Activated CD4-positive, alpha-beta T cell treated with anti-CD3 and anti-CD28 coated beads, Interleukin-2, amount 50 U/mL, for 16 hours (primary cell): ENCODE results near the gene SYNDIG1.

Experiments used
- DNase-seq: peaks from one replicate; pipeline ENCODE4 v3.0.0-alpha.2; 2020

Gene SYNDIG1

GRCh38 chr20:24473435-24474223, 4.2 kb downstream of the SYNDIG1 start:
- no peak for DNase-seq

GRCh38 chr20:24477831-24478547, 8.6 kb downstream of the SYNDIG1 start:
- DNase-seq, result no peak

DNA sequence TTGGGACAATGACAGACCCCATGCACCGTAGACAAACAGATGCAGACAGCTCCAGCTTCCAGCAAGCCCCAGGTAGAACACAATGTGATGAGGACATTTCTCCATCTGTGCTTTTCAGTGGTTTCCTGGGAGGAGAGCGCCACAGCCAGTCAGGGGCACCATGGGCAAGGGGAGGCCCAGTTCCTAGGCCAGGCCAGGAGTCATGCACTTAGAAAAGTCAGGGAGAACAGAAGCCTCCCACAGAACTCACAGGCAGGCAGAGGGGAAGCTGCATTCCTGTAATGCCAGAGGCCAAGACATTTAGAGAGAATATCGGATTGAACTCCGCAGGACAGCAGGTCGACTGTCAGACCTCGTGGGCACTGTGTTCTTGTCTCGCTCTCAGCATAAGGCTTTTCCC, 9.2 kb downstream of the SYNDIG1 start:
- DNase-seq, result no peak

DNA sequence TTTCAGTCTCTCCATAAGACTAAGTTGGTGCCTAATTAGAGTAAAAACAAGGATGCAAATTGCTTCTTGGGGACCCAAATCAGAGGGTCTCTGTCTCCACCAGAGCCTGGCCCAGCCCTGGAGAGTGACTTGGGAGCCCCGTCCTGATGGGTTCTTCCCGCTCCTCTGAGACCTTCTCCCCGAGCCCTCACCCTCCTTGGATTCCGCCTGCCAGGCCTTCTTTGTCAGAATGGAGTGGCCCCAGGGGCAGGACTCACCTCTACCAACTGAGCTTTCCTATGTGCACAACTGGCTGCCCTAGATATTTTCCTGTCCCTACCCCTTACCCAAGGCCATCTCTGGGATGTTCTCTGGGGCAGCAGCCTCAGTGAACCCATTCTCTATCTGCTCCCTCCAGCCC, 9.7 kb downstream of the SYNDIG1 start:
- DNase-seq, result no peak

DNA sequence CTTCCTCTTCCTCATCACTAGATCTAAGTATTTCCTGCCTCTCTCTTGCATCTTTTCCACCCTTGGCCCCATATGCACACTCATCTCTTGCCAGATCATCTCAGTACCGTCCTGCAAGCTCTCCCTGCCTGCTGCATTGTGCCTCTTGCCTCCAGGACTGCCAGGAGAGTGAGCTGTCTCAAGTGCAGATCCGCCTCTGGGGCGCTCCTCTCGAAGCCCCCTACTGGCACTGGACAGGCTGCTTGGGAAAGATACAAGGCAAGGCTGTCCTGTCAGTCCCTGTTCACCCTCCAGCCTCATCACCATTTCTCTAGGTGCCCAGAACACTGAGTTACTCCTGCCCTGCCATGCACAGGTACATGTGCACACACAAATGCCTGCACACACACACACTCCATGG, 10.2 kb downstream of the SYNDIG1 start:
- no peak for DNase-seq

DNA sequence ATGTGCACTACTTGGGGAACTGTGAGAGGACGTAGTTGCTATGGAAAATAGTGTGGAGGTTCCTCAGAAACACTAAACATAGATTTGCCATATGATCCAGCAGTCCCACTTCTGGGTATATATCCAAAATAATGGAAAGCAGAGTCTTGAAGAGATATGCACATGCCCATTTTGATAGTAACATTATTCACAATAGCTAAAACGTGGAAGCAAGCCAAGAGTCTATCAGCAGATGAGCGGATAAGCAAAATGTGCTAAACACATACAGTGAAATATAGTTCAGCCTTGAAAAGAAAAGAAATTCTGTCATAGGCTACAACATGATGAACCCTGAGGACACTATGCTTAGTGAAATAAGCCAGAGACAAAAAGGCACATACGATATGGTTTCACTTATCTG, 11.1 kb downstream of the SYNDIG1 start:
- no peak for DNase-seq

- DNase-seq, result no peak
Measured at GRCh38 chr20:24481173-24481572, 11.7 kb downstream of the SYNDIG1 start.

- no peak for DNase-seq
Measured at GRCh38 chr20:24483435-24484080, 14.1 kb downstream of the SYNDIG1 start.

GRCh38 chr20:24484081-24484450, 14.6 kb downstream of the SYNDIG1 start:
- no peak for DNase-seq

GRCh38 chr20:24485981-24486380, 16.6 kb downstream of the SYNDIG1 start:
- DNase-seq, result no peak

- no peak for DNase-seq
Measured at GRCh38 chr20:24487240-24487639, 17.8 kb downstream of the SYNDIG1 start.

DNA sequence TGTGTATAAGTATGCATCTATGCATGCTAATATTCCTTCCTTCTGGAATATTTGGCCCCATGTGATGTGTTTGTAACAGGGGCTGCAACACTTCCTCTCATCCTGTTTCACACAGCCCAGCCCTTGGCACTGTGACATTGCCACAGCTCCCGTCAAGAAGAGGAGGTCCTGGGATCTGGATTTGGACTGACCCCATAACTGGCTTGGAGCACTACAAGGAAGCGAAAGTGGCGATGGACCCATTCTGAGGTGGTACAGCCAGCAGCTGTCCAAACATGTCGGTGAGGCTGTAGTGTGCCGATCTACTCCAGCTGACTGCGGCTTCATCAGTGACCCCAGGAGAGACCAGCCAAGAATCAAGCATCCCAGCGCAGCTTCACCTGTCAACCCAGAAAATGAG, 18.2 kb downstream of the SYNDIG1 start:
- DNase-seq, result no peak

DNA sequence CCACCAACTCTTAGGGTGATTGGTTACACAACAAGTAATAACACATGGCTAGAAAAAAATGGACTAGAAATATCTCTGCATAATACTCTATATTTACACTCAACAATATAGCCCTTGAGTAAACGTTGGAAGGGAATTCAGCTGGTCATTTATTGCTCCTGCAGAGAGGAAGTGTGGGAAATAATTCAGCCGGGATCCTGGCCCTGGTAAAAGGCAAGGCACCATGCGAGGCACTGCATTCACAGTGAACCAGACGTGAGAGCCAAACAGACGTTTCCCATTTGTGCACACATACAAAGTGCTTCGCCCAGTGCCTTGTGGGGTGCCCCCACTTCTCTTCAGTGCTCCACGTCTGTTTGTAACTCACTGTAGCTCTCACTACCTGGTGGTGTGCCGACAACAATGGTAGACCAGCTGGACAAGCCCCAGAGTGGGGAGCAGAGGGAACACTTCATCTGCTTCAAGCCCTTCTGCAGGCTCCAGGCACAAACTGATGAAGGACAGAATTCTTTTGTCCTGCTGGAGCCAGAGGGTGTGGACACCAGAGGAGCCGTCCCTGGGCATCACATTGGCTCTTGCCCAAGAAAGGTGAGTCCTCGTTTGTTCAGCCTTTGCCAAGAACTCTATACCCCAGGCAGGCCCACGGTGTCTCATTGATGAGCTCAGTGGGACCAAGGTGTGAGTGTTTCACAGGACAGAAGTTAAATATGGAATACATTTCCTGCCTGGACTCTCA, 18.8 kb downstream of the SYNDIG1 start:
- no peak for DNase-seq

GRCh38 chr20:24488800-24489175, 19.4 kb downstream of the SYNDIG1 start:
- no peak for DNase-seq

DNA sequence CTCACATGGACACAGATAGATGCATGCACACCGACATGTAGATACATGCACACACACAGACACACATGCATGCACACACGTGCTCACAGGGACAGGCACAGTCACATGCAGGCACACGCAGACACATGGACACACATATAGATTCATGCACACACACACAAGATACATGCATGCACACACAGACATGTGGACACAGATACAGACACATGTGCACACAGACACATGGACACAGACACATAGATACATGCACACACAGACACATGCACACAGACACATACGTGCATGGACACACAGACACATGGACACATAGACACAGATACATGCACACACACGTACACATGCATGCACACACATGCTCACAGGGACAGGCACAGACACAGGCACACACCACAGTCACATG, 19.8 kb downstream of the SYNDIG1 start:
- no peak for DNase-seq

DNA sequence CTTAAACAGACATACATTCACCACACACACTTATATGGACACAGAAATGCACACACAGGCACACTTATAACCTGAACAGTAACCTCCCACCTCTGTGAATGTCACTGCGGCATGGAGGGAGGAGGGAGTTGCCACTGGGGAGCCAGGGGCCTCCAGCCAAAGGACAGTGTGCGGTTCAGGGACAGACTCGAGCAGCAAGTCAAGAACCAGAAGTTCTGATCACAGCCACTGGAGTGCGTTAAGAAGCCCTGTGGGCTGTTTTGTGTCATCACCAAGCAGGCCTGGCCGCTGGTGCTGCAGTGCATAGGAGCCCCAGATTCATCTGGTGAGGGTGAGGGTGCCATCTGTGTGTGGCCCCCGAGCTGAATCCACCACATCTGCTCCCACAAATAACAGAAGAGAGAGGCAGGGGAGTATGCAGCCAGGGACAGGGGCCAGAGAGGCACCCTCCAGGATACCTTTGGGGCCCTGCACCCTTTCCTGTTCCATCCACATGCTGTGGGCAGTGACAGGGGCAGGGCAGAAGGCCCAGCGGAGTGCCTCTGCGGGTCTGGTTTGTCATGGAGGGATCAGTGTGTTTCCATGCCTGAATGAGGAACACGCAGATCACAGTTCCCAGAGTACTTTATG, 20.3 kb downstream of the SYNDIG1 start:
- no peak for DNase-seq

DNA sequence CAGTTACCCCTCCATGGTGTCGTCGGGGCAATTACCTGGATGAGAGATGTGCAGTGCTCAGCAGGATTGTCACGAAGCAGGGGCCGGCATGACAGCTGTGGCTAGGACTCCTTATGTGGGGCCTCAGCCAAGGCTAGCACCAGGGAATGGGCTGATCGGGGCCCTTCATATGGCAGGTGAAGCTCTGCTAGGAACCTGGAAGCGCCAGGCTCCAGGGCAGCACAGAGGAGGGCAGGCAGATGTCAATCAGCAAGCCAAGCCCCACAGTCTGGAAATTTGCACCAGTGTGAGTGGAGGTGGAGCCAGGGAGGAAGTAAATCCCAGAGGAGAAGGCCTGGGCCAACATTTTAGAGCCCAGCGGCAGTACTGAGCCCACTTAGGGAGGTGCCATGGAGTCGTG, 21.2 kb downstream of the SYNDIG1 start:
- DNase-seq, result no peak

DNA sequence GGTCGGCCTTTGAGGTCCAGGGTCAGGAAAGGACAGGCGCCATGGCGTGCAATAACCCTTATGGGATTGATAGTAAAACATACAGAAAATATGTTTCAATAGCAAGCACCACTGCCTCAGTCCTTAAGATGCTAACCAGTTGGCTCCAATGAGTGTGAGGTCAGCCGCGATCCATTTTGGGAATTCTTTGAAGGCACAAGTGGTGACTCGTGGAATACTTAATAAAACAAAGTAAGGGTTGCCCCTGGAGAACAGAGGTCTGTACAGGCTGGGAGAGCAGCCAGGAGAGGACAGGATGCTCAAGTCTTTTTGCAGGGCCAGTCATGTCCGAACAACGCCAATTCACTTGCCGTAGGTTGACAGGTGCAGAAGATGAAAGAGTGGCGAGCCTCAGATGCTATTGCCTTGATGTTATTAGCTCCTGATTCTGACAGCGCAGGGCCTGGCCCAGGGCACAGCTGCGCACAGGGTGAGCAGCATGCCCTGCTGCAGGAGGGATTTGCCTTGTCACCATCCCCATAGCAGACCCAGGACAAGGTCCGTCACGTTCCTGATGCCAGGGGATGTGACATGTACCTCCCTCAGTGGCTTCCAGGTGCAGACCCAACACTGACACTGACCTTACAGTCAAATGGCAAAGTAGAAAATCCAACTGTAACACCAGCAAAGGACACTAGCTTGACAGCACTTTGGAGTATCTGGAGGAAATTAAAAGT, 21.8 kb downstream of the SYNDIG1 start:
- DNase-seq, result no peak

DNA sequence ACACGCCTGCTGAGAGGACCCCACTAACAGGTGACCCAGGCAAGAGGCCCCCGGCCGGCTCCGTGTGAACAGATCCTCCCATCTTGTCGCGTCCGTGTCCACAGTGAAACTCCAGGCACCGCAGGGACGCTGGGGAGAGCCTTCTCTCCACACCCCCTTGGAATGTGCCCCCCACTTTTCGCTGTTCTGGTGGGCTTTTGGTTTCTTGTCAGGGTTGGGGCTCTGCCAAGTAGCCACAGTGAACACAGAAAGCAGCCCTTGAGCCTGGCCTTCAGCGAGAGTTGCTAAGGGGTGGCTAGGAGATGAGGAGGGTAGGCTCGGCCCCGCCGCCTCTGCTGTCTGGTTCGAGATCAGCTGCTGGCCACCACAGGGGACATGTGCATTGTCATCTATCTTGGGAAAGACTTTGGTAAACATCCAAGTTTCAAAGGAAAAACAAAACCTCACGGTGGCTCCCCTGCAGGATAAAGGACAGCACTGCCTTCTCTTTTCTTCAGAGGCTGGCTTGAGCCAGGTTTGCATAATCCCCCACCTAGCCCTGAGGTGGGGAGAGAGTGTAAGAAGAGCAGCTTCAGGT, 22.7 kb downstream of the SYNDIG1 start:
- DNase-seq, result no peak

GRCh38 chr20:24492698-24493097, 23.3 kb downstream of the SYNDIG1 start:
- no peak for DNase-seq

DNA sequence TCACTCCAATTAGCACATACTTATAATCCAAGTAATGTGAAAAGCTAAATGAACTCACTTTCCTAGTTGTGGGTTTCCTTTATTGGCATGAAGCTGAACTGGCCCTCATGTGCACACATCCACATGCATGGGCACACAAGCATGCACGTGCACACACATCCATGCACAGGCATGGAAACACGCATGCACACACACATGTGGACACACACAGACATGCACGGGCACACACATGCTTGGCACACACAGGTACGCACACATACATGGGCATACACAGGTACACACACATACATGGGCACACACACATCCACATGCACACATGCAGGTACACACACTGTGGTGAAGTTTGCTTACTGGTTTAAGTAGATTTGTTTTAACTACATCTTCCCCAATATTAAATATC, 23.8 kb downstream of the SYNDIG1 start:
- DNase-seq, result no peak
